LNCaP clone FGC (cell line): ENCODE results near the gene LRP3.
A peak's percentile ranks its signal among the peaks of the same experiment; 100 is the strongest.

Source experiments
- DNase-seq: peaks from one replicate; pipeline ENCODE4 v3.0.0-alpha.2; 2011; ENCODE audit warnings: low read depth
- H3K4me3 ChIP-seq: 2 replicates; pipeline ENCODE4 v1.5.1; 2011; ENCODE audit warnings: mild to moderate bottlenecking, low read depth, low read length, control low read depth
- TF ChIP-seq, protein P1 (sequence below): IDR thresholded peaks from 2 replicates; pipeline ENCODE4 v1.5.1; 2012; ENCODE audit warnings: mild to moderate bottlenecking; ENCODE audit not compliant: control insufficient read depth, insufficient read depth; ENCODE audit errors: extremely low read depth

The LRP3 gene

DNA sequence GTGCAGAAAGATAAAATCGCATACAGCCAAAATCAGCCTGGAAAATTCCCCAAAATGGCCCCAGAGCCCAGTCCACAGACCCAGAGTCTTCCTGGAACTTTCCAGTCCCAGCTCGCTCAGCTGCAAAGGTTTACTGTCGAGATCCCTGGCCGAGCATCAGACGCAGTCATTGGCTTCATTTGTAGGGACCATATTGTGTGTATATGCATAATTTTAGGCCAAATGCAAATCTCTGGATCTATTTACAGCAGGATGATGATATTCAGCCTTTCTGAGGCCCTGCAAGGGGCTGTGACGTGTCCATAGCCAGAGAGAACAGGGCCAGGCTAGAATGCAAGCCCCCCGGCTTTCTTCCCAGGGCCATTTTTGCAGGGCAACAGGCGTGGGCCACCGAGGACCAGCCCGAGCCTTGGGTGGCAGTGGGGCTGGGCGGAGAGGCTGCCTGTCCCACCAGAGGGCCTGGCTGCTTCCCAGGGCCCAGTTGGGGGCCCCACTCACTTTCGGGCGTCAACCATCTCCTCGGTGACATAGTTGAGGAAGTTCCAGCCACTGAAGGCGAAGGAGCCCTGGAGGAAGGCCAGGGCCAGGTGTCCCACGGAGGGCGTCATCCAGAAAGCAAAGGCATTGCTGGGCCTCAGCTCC is 17.8 kb downstream of the LRP3 start:
- TF ChIP-seq, protein P1, sequence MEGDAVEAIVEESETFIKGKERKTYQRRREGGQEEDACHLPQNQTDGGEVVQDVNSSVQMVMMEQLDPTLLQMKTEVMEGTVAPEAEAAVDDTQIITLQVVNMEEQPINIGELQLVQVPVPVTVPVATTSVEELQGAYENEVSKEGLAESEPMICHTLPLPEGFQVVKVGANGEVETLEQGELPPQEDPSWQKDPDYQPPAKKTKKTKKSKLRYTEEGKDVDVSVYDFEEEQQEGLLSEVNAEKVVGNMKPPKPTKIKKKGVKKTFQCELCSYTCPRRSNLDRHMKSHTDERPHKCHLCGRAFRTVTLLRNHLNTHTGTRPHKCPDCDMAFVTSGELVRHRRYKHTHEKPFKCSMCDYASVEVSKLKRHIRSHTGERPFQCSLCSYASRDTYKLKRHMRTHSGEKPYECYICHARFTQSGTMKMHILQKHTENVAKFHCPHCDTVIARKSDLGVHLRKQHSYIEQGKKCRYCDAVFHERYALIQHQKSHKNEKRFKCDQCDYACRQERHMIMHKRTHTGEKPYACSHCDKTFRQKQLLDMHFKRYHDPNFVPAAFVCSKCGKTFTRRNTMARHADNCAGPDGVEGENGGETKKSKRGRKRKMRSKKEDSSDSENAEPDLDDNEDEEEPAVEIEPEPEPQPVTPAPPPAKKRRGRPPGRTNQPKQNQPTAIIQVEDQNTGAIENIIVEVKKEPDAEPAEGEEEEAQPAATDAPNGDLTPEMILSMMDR, result no peak
- H3K4me3 ChIP-seq, result no peak overlapping the region
- DNase-seq, result no peak

- H3K4me3 ChIP-seq, result no peak overlapping the region
- no peak for DNase-seq
- TF ChIP-seq, protein P1, result no peak
Measured at GRCh38 chr19:33212436-33213172, 18.5 kb downstream of the LRP3 start.

- no peak for DNase-seq
- no peak overlapping the region for H3K4me3 ChIP-seq
- TF ChIP-seq, protein P1, result peak; percentile 25; the same call in 1 of the 2 replicates
Measured at GRCh38 chr19:33214596-33214995, 20.5 kb downstream of the LRP3 start.

DNA sequence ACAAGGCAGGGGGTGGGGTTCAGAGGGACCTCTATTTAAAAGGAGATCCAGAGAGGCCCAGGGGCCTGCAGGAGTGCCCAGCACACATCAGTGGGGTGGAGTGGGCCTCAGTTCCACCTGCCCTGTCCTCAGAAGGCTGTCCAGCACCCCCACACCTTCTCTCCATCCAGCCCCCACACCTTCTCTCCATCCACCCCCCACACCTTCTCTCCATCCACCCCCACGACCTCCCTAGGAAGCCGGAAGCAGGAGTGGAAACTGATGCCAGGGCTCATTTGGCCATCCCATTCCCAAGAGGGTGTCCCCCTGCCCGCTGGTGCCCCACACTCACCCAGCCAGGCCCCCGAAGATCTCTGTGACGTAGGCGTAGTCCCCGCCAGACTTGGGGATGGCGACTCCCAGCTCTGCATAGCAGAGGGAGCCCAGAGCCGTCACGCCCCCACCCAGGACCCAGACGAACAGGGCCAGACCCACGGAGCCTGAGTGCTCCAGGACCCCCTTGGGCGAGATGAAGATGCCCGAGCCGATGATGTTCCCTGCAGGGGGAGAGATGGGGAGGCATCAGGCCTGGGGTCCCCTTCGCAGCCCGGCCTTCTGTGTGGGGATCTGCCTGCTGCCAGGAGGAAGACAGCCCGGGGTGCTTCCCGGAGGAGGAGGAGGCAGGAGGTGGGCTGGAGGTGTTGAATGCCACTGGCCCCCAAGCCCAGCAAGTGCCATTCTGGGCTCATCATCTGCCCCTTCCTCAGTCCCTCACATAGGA is 21.5 kb downstream of the LRP3 start:
- DNase-seq, result no peak
- TF ChIP-seq, protein P1, result no peak
- no peak overlapping the region for H3K4me3 ChIP-seq

- TF ChIP-seq, protein P1, result no peak
- no peak overlapping the region for H3K4me3 ChIP-seq
- no peak for DNase-seq
Measured at GRCh38 chr19:33216198-33216830, 22.2 kb downstream of the LRP3 start.

DNA sequence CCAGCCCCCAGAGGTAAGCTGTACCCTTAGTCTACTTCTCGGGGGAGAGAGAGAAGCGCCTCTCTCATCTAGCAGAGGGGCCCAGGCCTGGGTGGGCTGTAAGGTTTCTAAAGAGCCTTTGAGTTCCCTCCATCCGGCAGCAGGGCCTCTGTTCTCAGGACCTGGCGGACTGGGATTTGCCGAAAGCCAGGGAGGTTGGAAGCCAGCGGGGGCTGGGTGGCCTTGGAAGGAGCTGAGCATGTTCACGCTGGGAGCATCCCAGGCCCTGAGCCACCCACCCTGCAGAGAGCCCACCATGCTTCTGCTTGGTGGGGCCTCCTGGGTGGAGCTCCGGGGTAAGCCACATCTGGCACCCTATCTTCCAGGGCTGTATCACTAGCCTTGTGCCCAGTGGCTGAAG is 23.8 kb downstream of the LRP3 start:
- no peak overlapping the region for H3K4me3 ChIP-seq
- DNase-seq, result no peak
- TF ChIP-seq, protein P1, result no peak
